Epithelial cell of prostate (primary cell): ENCODE results near the gene PDE6B.

Source experiments
- DNase-seq: peaks from one replicate; pipeline ENCODE4 v3.0.0-alpha.2; 2011; ENCODE audit warnings: low read depth, low spot score
- H3K27ac ChIP-seq: fragments of 450-650 bp; 2 replicates; pipeline ENCODE4 v1.5.1; 2017; ENCODE audit warnings: mild to moderate bottlenecking

The PDE6B gene

DNA sequence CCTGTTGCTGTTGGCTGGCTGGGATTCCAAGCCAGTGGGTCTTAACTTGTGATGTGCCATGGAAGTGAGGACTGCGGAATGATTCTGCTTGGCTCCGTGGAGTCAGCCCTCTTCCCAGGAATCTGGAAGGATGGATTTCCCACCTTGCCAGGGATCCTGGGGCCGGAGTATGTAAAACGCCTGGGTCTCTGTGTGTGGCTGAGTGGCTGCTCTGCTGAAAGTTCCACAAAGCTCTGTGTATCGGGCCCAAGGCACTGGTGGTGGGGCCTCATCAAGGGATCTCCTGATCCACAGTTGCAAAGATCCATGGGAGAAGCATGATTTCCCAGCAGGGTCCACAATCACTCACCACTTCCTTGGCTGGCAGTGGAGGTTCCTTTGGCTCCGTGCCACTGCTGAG lies 25.2 kb upstream of the PDE6B start:
- H3K27ac ChIP-seq = no peak overlapping the region
- no peak for DNase-seq

DNA sequence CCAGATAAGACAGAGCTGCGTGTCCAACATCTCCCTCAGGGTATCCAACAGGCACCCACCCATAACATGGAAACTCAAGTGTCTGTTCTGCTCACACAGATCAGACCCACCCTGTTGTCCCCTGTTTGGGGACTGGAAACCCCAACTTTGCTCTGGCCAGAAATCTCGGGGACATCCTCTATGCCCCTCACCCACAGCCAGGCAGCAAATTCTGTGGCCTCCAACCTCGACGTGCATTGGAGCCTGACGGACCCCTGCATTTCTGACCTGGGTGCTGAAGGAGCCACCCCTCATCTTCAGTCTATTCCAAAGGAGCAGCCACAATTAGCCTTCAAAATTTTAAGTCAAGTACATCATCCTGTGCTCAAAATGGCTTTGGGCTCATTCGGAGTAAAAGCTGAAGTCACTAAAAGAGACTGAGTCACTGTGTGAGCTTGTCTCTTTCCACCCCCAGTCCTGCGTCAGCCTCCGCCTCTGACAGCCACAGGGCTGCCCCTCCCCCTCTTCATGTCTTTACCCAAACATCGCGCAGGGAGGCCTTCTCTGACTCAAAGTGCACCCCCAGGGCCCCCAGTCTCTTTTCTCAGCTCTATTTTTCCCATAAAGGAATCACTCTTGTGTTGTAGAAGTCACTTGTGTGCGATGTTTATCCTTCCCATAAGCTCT lies 24.4 kb upstream of the PDE6B start:
- H3K27ac ChIP-seq = no peak overlapping the region
- no peak for DNase-seq

- no peak overlapping the region for H3K27ac ChIP-seq
- no peak for DNase-seq
Measured at GRCh38 chr4:601612-602558, 23.5 kb upstream of the PDE6B start.

DNA sequence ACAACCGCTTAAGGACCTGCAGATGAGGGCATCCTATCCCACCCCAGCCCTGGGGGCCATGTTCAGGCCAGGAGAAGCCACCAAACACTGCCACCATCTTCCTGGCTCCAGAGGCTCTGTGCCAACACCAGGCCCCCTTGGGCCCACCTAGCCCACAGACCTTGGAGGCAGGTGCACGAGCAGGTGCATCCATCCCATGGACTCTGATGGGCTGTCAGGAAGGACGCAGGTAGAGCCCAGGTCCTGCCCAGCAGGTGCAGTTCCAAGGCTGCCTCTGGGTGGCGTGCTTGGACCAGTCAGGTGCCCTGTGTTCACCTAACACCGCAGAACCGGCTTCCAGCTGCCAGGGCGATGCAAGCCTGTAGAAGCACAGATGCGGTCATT lies 22.8 kb upstream of the PDE6B start:
- no peak overlapping the region for H3K27ac ChIP-seq
- DNase-seq = peak; percentile 14

DNA sequence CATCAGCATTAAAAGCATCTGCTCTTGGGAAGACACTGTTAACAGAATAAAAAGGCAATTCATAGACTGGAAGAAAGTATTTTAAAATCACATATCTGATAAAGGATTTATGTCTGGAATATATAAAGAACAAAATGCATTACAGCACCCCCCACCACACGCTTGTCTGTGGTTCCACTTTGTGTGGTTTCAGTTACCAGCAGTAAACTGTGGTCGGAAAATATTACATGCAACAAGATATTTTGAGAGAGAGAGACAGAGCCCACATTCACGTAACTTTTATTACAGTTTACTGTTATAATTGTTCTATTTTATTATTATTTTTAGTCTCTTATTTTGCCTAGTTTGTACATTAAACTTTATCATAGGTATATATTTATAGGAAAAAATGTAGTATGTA lies 21.2 kb upstream of the PDE6B start:
- DNase-seq = no peak
- no peak overlapping the region for H3K27ac ChIP-seq

GRCh38 chr4:605702-606425 lies 19.5 kb upstream of the PDE6B start:
- no peak for DNase-seq
- H3K27ac ChIP-seq = no peak overlapping the region

- DNase-seq = no peak
- H3K27ac ChIP-seq = no peak overlapping the region
Measured at GRCh38 chr4:608236-608635, 17.1 kb upstream of the PDE6B start.

DNA sequence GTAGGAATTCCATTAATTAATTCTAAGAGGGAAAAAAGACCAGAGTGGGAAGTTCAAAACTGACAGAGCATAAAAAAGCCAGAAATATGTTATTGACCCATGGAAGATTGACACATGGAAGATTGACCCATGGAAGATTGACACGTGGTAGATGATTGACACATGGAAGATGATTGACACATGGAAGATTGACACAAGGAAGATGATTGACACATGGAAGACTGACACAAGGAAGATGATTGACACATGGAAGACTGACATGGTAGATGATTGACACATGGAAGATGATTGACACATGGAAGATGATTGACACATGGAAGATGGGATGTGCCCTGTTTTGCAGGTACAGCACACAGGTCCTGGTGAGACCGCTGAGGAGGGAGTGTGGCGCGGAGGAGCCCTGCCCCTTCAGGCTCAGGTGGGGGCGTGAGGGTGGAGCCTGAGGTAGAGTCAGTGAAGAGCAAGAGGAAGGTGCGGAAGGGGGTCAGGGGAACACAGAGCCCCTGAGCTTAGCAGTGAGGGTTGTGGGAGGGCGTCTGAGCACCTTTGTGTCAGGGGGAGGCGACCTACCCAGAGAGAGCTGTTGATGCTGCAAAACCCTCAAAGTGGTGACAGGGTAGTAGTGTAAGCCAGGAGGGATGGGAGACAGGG lies 15.8 kb upstream of the PDE6B start:
- no peak overlapping the region for H3K27ac ChIP-seq
- DNase-seq = no peak

DNA sequence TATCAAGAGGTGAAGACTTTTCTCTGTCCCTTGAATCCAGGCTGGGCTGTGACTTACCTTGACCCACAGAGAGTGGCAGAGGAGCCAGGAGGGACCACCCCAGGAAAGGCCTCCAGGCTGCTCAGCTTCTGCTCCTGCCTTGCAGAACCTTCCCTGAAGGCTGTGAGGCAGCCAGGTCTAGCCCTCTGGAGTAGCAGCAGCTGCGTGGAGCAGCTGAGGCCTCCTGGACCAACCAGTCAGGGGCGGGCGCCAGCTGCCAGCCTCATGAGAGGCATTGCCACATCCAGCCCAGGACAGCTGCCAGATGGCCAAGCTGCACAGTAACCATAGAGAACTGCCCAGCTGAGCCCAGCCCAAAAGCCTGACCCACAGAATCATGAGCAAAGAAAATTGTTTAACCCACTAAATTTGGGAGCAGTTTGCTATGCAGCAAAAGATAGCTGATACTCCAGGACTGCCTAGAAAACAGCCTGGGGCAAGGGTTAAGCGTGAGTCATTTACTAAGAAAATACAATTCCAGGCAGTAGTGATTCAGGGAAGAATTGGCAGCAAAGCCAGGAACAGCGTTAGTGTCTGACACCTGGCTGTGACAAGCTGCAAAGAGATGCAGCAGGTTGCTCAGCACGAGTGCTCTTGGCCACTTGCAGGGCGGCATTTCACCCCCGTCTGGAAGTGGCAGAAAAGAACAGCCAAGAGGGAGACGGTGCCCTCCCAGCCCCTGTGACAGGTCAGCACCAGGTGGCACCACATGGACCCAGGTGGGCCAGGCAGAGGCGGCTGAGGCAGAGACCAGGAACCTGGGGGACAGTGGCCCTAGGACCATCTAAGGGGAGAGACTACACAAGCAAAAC lies 14.7 kb upstream of the PDE6B start:
- DNase-seq = peak; percentile 66
- H3K27ac ChIP-seq = no peak overlapping the region

DNA sequence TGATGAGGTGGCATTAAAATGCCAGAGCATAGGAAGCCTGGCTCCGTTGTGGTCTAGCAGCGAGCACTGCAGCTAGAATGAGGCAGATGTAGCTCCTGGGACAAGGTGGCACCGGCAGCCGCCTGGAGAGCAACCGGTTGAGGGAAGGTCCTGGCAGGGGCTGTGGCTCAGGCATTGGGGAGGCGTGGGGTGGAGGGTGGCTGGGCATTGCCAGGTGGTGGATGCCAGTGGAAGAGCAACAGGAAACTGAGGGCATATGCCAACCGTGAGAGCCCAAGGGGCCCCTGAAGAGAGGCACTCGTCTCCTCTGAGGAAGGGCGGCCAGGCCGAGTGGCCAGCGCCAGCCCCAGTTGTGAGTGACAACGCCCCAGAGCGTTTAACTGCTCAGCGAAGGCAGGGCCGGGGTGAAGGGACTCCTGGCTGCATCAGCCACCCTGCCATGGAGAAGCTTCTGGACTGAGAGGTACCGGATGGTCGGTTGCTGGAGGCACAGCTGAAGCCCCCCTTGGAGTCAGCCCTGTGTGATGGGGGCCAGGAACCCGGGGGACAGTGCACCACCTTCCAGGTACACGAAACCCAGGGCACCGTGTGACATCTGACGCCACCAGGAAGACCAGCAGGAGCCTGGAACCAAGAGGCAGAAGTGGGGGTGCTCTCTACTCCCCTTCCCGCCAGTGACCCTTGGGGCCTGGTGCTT lies 13.2 kb upstream of the PDE6B start:
- DNase-seq = no peak
- H3K27ac ChIP-seq = no peak overlapping the region

DNA sequence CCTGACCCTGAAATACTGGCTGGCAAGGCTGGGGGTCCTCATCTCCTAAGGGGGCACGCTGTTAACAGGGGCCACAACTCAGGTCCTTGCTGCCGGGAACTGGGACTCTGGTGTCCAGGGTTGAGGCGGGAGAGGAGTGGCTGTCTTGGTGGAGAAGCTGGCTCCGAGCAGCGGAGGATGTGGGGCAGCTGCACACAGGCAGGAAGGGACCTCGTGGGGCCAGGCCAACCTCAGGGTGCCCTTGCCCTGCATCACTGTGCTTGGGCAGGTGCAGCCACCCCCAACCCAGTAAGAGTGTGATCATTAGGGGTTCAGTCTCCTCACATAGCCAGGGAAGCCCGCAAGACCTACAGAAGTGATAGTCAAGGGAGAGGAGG lies 12.6 kb upstream of the PDE6B start:
- no peak overlapping the region for H3K27ac ChIP-seq
- no peak for DNase-seq

- DNase-seq = no peak
- H3K27ac ChIP-seq = no peak overlapping the region
Measured at GRCh38 chr4:613126-613525, 12.2 kb upstream of the PDE6B start.

DNA sequence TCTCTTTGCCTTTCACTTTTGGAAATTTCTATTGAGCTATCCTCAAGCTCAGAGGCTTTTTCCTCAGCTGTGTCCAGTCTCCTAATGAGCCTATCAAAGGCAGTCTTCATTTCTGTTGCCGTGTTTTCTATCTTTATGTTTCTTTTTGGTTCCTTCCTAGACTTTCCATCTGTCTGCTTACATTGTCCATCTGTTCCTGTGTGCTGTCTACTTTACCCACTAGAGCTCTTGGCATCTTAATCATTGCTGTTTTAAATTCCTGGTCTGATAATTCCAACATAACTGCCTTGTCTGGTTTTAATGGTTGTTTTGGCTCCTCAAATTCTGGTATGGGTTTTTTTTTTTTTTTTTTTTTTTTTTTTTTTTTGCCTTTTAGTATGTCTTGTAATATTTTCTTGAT lies 9.3 kb upstream of the PDE6B start:
- H3K27ac ChIP-seq = no peak overlapping the region
- no peak for DNase-seq

GRCh38 chr4:616911-617643 lies 8.3 kb upstream of the PDE6B start:
- H3K27ac ChIP-seq = no peak overlapping the region
- DNase-seq = no peak

- H3K27ac ChIP-seq = no peak overlapping the region
- peak; percentile 14 for DNase-seq
Measured at GRCh38 chr4:617644-618641, 7.4 kb upstream of the PDE6B start.

- no peak for DNase-seq
- H3K27ac ChIP-seq = no peak overlapping the region
Measured at GRCh38 chr4:620201-620600, 5.2 kb upstream of the PDE6B start.

DNA sequence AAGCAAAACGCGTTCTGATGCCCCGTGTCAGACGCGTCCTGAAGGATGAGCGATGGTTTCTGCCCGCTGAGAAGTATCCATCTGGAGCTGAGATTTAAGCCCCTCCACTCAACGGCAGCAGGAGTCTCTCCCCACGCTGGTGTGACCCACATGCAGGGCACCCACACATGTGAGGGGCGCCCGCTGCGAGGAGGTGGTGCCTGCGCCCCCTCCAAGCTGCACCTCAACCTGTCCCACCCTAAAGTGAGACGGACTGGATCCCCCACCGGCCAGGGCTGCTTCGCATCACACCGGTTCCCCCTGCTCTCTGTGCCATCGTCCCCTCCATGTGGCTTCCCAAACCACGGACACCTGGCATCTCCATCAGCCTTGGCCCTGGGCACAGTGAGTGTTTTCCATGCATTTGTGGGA lies 4.5 kb upstream of the PDE6B start:
- H3K27ac ChIP-seq = no peak overlapping the region
- no peak for DNase-seq
